Endothelial cell of umbilical vein (primary cell): ENCODE data around the gene EYS. TPM values are rescaled to one million over a fixed set of nuclear protein-coding genes. Genes with fewer than 3 reads are reported as not detected.

Experiments used
- BruUV-seq: library from RNA; stranded (reverse); fragments of 400-500 nt; replicated peaks from 2 replicates; lab custom pipeline; 2021; lab: Mats Ljungman, UMichigan
- CTCF ChIA-PET: fragments of 300-600, 350-600 bp; sonication (Branson Sonifier 250); formaldehyde crosslinking; loops from one replicate; lab custom pipeline; 2021; ENCODE audit warnings: antibody characterized with exemption, inconsistent platforms; lab: Charles Lee
- POLR2A ChIA-PET: fragments of 300-600, 350-600 bp; sonication (Branson Sonifier 250); formaldehyde crosslinking; loops from one replicate; lab custom pipeline; 2021; ENCODE audit warnings: antibody characterized with exemption, inconsistent platforms; lab: Charles Lee
- DNase-seq: peaks from one replicate; pipeline ENCODE4 v3.0.0-alpha.2; 2011; ENCODE audit warnings: low read depth, low spot score
- FAIRE-seq: peaks from 2 replicates; lab custom pipeline; 2011; peaks lifted over from hg19 to GRCh38; lab: Jason Lieb, UNC
- H2AFZ ChIP-seq: 2 replicates; pipeline ENCODE4 v1.6.0; 2012; ENCODE audit warnings: low read depth, low read length, control low read depth, inconsistent platforms
- H3K27ac ChIP-seq: 2 replicates; pipeline ENCODE4 v1.5.1; 2011; ENCODE audit warnings: low read depth, mild to moderate bottlenecking, control low read depth, low read length, moderate library complexity; ENCODE audit not compliant: insufficient read depth
- H3K27me3 ChIP-seq, 2 experiments: 2 replicates each; pipeline versions ENCODE4 v1.6.0 to v1.6.1; 2011; ENCODE audit warnings: low read length in 2 of 2, mixed read lengths in 1 of 2; ENCODE audit not compliant: control insufficient read depth in 2 of 2, insufficient read depth in 2 of 2
- H3K36me3 ChIP-seq, 2 experiments: 2 replicates in 1 of 2; 3 replicates in 1 of 2; pipeline ENCODE4 v1.5.1; 2011; ENCODE audit warnings: low read length in 2 of 2, mild to moderate bottlenecking in 1 of 2, moderate library complexity in 1 of 2; ENCODE audit not compliant: control insufficient read depth in 2 of 2, insufficient read depth in 2 of 2; ENCODE audit errors: extremely low read depth in 1 of 2
- H3K4me1 ChIP-seq: 3 replicates; pipeline ENCODE4 v1.5.1; 2011; ENCODE audit warnings: mild to moderate bottlenecking, low read length; ENCODE audit not compliant: control insufficient read depth, insufficient read depth; ENCODE audit errors: extremely low read depth
- H3K4me2 ChIP-seq: 2 replicates; pipeline ENCODE4 v1.6.1; 2011; ENCODE audit warnings: low read length, control low read depth, mixed read lengths; ENCODE audit not compliant: insufficient read depth
- H3K4me3 ChIP-seq, 3 experiments: fragments of 200-600 bp in 1 of 3; sonication (generic), shearing (Covaris generic) in 1 of 3; replicated peaks in 1 of 3; 2 replicates each; pipeline ENCODE4 v1.5.1; 2011 to 2016; ENCODE audit warnings: control low read depth in 3 of 3, low read length in 3 of 3, mild to moderate bottlenecking in 2 of 3, inconsistent platforms in 1 of 3, low read depth in 1 of 3, moderate library complexity in 1 of 3; ENCODE audit not compliant: insufficient read depth in 1 of 3
- H3K79me2 ChIP-seq: 2 replicates; pipeline ENCODE4 v1.6.0; 2012; ENCODE audit warnings: low read length, inconsistent platforms; ENCODE audit not compliant: control insufficient read depth, insufficient read depth
- H3K9ac ChIP-seq: replicated peaks from 2 replicates; pipeline ENCODE3; 2011; ENCODE audit warnings: low read length, control low read depth; ENCODE audit not compliant: insufficient read depth; ENCODE audit errors: extremely low read depth
- H3K9me1 ChIP-seq: replicated peaks from 3 replicates; pipeline ENCODE4 v1.6.0; 2011; ENCODE audit warnings: mild to moderate bottlenecking, low read length; ENCODE audit not compliant: control insufficient read depth, insufficient read depth; ENCODE audit errors: extremely low read depth
- H3K9me3 ChIP-seq: replicated peaks from 2 replicates; pipeline ENCODE4 v1.5.1; 2012; ENCODE audit warnings: low read length, inconsistent platforms; ENCODE audit not compliant: control insufficient read depth, insufficient read depth
- H4K20me1 ChIP-seq: replicated peaks from 2 replicates; pipeline ENCODE3; 2011; ENCODE audit warnings: mild to moderate bottlenecking, low read length; ENCODE audit not compliant: control insufficient read depth, insufficient read depth; ENCODE audit errors: extremely low read depth
- CTCF ChIP-seq, 2 donors: IDR thresholded peaks; 1 replicate in 1 of 2; 2 replicates in 1 of 2; pipeline ENCODE4 v1.5.1; 2011; ENCODE audit warnings: low read length in 2 of 2, mild to moderate bottlenecking in 2 of 2, moderate library complexity in 2 of 2, control low read depth in 1 of 2, inconsistent platforms in 1 of 2, low read depth in 1 of 2; ENCODE audit not compliant: insufficient read depth in 1 of 2; ENCODE audit errors: extremely low read depth in 1 of 2
- EZH2 ChIP-seq: IDR thresholded peaks from 2 replicates; pipeline ENCODE4 v1.6.1; 2012; ENCODE audit warnings: borderline replicate concordance, low read depth, mild to moderate bottlenecking, moderate library complexity, low read length, inconsistent platforms; ENCODE audit not compliant: severe bottlenecking
- FOS ChIP-seq: IDR thresholded peaks from 2 replicates; pipeline ENCODE4 v1.6.1; 2011; ENCODE audit warnings: mild to moderate bottlenecking, low read length, moderate library complexity, borderline replicate concordance; ENCODE audit not compliant: insufficient read depth
- GATA2 ChIP-seq: IDR thresholded peaks from 2 replicates; pipeline ENCODE4 v1.7.0; 2011; ENCODE audit warnings: low read depth, mild to moderate bottlenecking, moderate library complexity, mixed read lengths, low read length; ENCODE audit not compliant: insufficient read length, insufficient read depth
- MAX ChIP-seq: IDR thresholded peaks from 2 replicates; pipeline ENCODE4 v1.6.1; 2011; ENCODE audit not compliant: insufficient read depth, insufficient read length
- MYC ChIP-seq: IDR thresholded peaks from one replicate; pipeline ENCODE4 v1.6.1; 2011; ENCODE audit warnings: mild to moderate bottlenecking, low read depth, low read length
- POLR2A ChIP-seq: IDR thresholded peaks from 2 replicates; pipeline ENCODE4 v1.6.1; 2012; ENCODE audit warnings: low read depth, mild to moderate bottlenecking, control low read depth, low read length
- dilution Hi-C: fragments of 300-500 bp; cut with MboI; formaldehyde crosslinking; loops from one replicate; pipeline ENCODE4 v1.15.0; 2019; ENCODE audit warnings: low sequenced_read_pairs; ENCODE audit not compliant: extremely low pct_ligation_motif_present
- intact Hi-C: fragments of 100-400 bp; cut with micrococcal nuclease; formaldehyde crosslinking; loops from one replicate; pipeline ENCODE4 v1.10.0; 2022
- polyA plus RNA-seq, 4 experiments: library from polyadenylated mRNA; depleted of rRNA in 3 of 4; stranded (reverse) in 3 of 4; unstranded in 1 of 4; fragments of >200 nt; gene quantifications; 2 replicates each; pipeline versions ENCODE4 v1.2.1 to v1.2.3, GENCODE V29; 2011 to 2012; ENCODE audit warnings: missing spikeins in 1 of 4
- total RNA-seq: library from RNA; stranded (reverse); gene quantifications from 2 replicates; pipeline ENCODE4 v1.2.3, GENCODE V29; 2021

The EYS gene
- total and polyA plus RNA-seq, 2 donors (not counting 3 experiments of a cell fraction or from before 2014, with no cell fraction given), result 0.01 to 0.27 TPM

GRCh38 chr6:63799313-63799712 is 1907.7 kb downstream of the EYS start:
- Histone ChIP-seq H3K4me1 (peaks cover 13% of the 10 kb centered on the region), H3K9ac (no peak overlapping the region), H3K27ac (no peak overlapping the region), H3K79me2 (no peaks in the 10 kb centered on the region), H3K4me3 (no peak overlapping the region), H3K36me3 (no peaks in the 10 kb centered on the region), H3K9me1 (no peaks in the 10 kb centered on the region), H4K20me1 (no peaks in the 10 kb centered on the region), H2AFZ (no peak overlapping the region), H3K9me3 (no peaks in the 10 kb centered on the region), H3K27me3 (no peaks in the 10 kb centered on the region), H3K4me2 (no peak overlapping the region)
- intact Hi-C loops (no loop called here), dilution Hi-C loops (no loop called here)
- TF ChIP-seq MYC, result no peak
- no peak for TF ChIP-seq CTCF (IDR thresholded peaks at IDR 0.05; ENCODE audit: extremely low read depth in 1 of 2, insufficient read depth in 1 of 2, low read depth in 1 of 2, low read length in 2 of 2)
- no peak for TF ChIP-seq POLR2A
- no peak for TF ChIP-seq GATA2
- TF ChIP-seq FOS, result no peak
- no peak for TF ChIP-seq MAX
- TF ChIP-seq EZH2, result no peak
- ChIA-PET CTCF (interaction anchor here (0.6 to 1.1 kb wide), 3 partner anchors 35 to 447 kb away, joined by 3 to 4 read pairs (median 3); no protein-coding TSS in a partner anchor), POLR2A (no interaction called here)
- DNase-seq, result no peak
- no peak for FAIRE-seq
- BruUV-seq, result no TSS peak
